SK-N-SH (cell line): Measurements from ENCODE around the gene ACSM2B.

Experiments
- CTCF ChIP-seq: fragments of 200-600 bp; sonication (generic); IDR thresholded peaks from 2 replicates; pipeline ENCODE4 v1.6.1; 2017; ENCODE audit warnings: antibody characterized with exemption, mild to moderate bottlenecking, moderate library complexity
- POLR2AphosphoS5 ChIP-seq: IDR thresholded peaks from 2 replicates; pipeline ENCODE4 v1.6.1; 2012; ENCODE audit warnings: low read depth, low read length
- REST ChIP-seq: IDR thresholded peaks from 2 replicates; pipeline ENCODE4 v1.6.1; 2012; ENCODE audit warnings: mild to moderate bottlenecking, low read depth, low read length, moderate library complexity

- no peak for TF ChIP-seq CTCF
- TF ChIP-seq REST = no peak
- no peak for TF ChIP-seq POLR2AphosphoS5
Measured at GRCh38 chr16:20610211-20610891, 34.2 kb upstream of the ACSM2B start.
